Heart left ventricle (tissue), 16 donors: ENCODE data around the gene TMEM86B. TPM values are rescaled to one million over a fixed set of nuclear protein-coding genes. Genes with fewer than 3 reads are reported as not detected.

Experiments
- ATAC-seq, 4 donors: fragments of 200-7000 bp; cut with Tn5 transposase; one replicate each; pipeline ENCODE4 v1.9.1; 2020 to 2022; ENCODE audit warnings: moderate library complexity in 4 of 4, mild to moderate bottlenecking in 3 of 4, moderate number of reproducible peaks in 1 of 4
- DNase-seq, 5 donors: peaks; one replicate each; pipeline ENCODE4 v3.0.0-alpha.2; 2020
- H3K27ac ChIP-seq, 12 donors: fragments of 200-600 bp; sonication (generic) in 4 of 12; one replicate each; pipeline versions ENCODE4 v1.5.0 to v1.8.0; 2016 to 2022; ENCODE audit warnings: mild to moderate bottlenecking in 2 of 12
- H3K27me3 ChIP-seq, 9 donors: fragments of 200-600 bp; sonication (generic) in 2 of 9; one replicate each; pipeline versions ENCODE4 v1.5.1 to v1.8.0; 2016 to 2022; ENCODE audit warnings: mild to moderate bottlenecking in 3 of 9
- H3K36me3 ChIP-seq, 9 donors: fragments of 200-600 bp; sonication (generic) in 2 of 9; one replicate each; pipeline versions ENCODE4 v1.5.0 to v1.8.0; 2018 to 2022; ENCODE audit warnings: mild to moderate bottlenecking in 2 of 9
- H3K4me1 ChIP-seq, 12 donors: fragments of 200-600 bp; sonication (generic) in 4 of 12; one replicate each; pipeline versions ENCODE4 v1.5.0 to v1.8.0; 2016 to 2022; ENCODE audit warnings: mild to moderate bottlenecking in 3 of 12
- H3K4me3 ChIP-seq, 12 donors: fragments of 200-600 bp; sonication (generic) in 4 of 12; one replicate each; pipeline versions ENCODE4 v1.5.0 to v1.8.0; 2017 to 2022; ENCODE audit warnings: mild to moderate bottlenecking in 9 of 12, moderate library complexity in 4 of 12
- H3K9me3 ChIP-seq, 12 donors: fragments of 200-600 bp; sonication (generic) in 4 of 12; one replicate each; pipeline versions ENCODE4 v1.5.0 to v1.8.0; 2016 to 2022; ENCODE audit warnings: mild to moderate bottlenecking in 1 of 12
- POLR2A ChIP-seq, 2 donors: fragments of 450-650 bp; IDR thresholded peaks; one replicate each; pipeline ENCODE4 v1.6.1; 2017; ENCODE audit warnings: antibody characterized with exemption in 2 of 2, mild to moderate bottlenecking in 2 of 2, moderate library complexity in 2 of 2
- WGBS, 4 donors: extraction: QIAGEN DNeasy Blood & Tissue Kit in 2 of 4; methylation state at CpG; one replicate each; pipeline versions ENCODE4 v1.1.5 to v1.1.7; 2013 to 2018; 5-methylcytosine and 5-hydroxymethylcytosine counted together
- intact Hi-C, 10 donors: fragments of 100-400 bp; cut with DNase I; formaldehyde crosslinking; loops; one replicate each; pipeline versions ENCODE4 v1.11.1 to v1.14.2; 2022
- polyA plus RNA-seq, 2 donors: library from polyadenylated mRNA; stranded (reverse); fragments of 200-250 nt; gene quantifications; one replicate each; pipeline ENCODE4 v1.2.3, GENCODE V29; 2013
- total RNA-seq, 9 donors: library from RNA; depleted of rRNA in 2 of 9; stranded (reverse); fragments of >200 nt in 2 of 9; fragmentation: NEBNext Ultra II Directional in 3 of 9; extraction: Animal tissue kit (Norgen Biotek cat#: 25700) in 3 of 9; gene quantifications; one replicate each; pipeline versions ENCODE4 v1.1.0 to v1.2.4, GENCODE V29; 2016 to 2023
- TF ChIP-seq, protein P1 (sequence below), 12 donors: fragments of 200-600 bp; sonication (generic) in 4 of 12; IDR thresholded peaks; one replicate each; pipeline versions ENCODE4 v1.5.0 to v1.8.0; 2018 to 2022; ENCODE audit warnings: antibody characterized with exemption in 12 of 12, mild to moderate bottlenecking in 5 of 12
- donor health status: ischemic (EF 13 %, LVEDD 7.1; RV severe dilation, severe dysfunction).
- donor health status: healthy with polysubstance abuse.
- donor health status: DM: no; HTN: yes; CAD: no.
- donor health status: DM: no; HTN: no; CAD: no.
- donor health status: ischemic (EF 25% LVEDD 6.9; RV normal size, moderate dysfunction).
- donor health status: ischemic (EF 25% LVEDD 5.7; RV mildly dilated, moderate dysfunction).
- donor health status: healthy.
- donor health status: DM: yes; HTN: yes; CAD: no.
- donor health status: ischemic (EF 35%, LVEDD 5.7; RV mildly dilated, moderate dysfunction).
- donor health status: nonischemic (EF 11% LVEDD 7.7; RV severe dilation, severe dysfunction).
- donor health status: DM: yes; HTN: yes; CAD: no.
- donor health status: PGD.
- donor health status: ischemic (EF 29% LVEDD 5.4; RV normal size, mild dysfunction).
- donor health status: nonischemic (EF 23%, LVEDD 6.1; RV moderate dilation, normal function).

TMEM86B gene
- total and polyA plus RNA-seq, 11 donors, result 0.64 to 3.1 (median 2.2) TPM

GRCh38 chr19:55231391-55232285 lies 3.1 kb upstream of the TMEM86B start:
- no peaks in the 10 kb centered on the region for H3K9me3 ChIP-seq
- H3K4me1 ChIP-seq, result peaks cover 0 to 24% (median 8%) of the 10 kb centered on the region in 12 donors
- 87 to 92% (median 91%) methylated on average over 28 to 30 of the region's 30 CpGs for WGBS, 4 donors
- peak in 1 of 5 donors; percentile 54 for DNase-seq
- no peak overlapping the region for H3K4me3 ChIP-seq
- TF ChIP-seq, protein P1, sequence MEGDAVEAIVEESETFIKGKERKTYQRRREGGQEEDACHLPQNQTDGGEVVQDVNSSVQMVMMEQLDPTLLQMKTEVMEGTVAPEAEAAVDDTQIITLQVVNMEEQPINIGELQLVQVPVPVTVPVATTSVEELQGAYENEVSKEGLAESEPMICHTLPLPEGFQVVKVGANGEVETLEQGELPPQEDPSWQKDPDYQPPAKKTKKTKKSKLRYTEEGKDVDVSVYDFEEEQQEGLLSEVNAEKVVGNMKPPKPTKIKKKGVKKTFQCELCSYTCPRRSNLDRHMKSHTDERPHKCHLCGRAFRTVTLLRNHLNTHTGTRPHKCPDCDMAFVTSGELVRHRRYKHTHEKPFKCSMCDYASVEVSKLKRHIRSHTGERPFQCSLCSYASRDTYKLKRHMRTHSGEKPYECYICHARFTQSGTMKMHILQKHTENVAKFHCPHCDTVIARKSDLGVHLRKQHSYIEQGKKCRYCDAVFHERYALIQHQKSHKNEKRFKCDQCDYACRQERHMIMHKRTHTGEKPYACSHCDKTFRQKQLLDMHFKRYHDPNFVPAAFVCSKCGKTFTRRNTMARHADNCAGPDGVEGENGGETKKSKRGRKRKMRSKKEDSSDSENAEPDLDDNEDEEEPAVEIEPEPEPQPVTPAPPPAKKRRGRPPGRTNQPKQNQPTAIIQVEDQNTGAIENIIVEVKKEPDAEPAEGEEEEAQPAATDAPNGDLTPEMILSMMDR (IDR thresholded peaks at IDR 0.05), result no peak
- no peak for TF ChIP-seq POLR2A (IDR thresholded peaks at IDR 0.05)
- no peak for ATAC-seq
- no peaks in the 10 kb centered on the region for H3K27me3 ChIP-seq
- no peak overlapping the region for H3K27ac ChIP-seq
- intact Hi-C loops, result no loop called here
- peaks cover 7 to 97% (median 76%) of the 10 kb centered on the region in 9 donors for H3K36me3 ChIP-seq

- Histone ChIP-seq H3K4me3 (no peak overlapping the region), H3K4me1 (peaks cover 0 to 24% (median 8%) of the 10 kb centered on the region in 12 donors), H3K27ac (no peak overlapping the region), H3K36me3 (peaks cover 4 to 94% (median 67%) of the 10 kb centered on the region in 9 donors), H3K27me3 (no peaks in the 10 kb centered on the region), H3K9me3 (no peaks in the 10 kb centered on the region)
- peak in 1 of 5 donors; percentile 18 for DNase-seq
- ATAC-seq, result no peak
- intact Hi-C loops, result no loop called here
- 88 to 94% (median 90%) methylated on average over 2 to 13 of the region's 13 CpGs for WGBS, 4 donors
- TF ChIP-seq, protein P1 (IDR thresholded peaks at IDR 0.05), result no peak
- TF ChIP-seq POLR2A (IDR thresholded peaks at IDR 0.05), result no peak
Observed at GRCh38 chr19:55230780-55231179, 2.2 kb upstream of the TMEM86B start.

DNA sequence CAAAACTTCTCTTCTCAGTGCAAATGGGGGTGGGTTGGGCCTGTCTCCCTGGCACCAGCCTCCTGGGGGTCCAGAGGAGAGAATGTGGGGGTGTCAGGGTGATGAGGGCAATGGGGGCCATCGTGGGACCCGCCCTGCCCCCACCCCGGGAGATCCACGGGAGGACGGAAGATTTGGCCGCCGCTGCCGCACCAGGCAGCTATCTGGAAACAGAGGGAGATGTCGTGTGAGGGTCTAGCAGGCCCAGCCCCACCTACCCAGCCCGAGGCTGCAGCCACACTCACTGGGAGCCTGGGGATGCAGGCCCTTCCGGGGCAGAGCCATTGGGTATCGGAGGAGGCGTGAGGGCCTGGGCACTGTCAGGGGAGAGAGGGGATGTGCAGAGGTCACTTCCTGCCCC lies 1.8 kb upstream of the TMEM86B start:
- H3K4me1 ChIP-seq, result peaks cover 0 to 24% (median 8%) of the 10 kb centered on the region in 12 donors
- H3K27ac ChIP-seq, result no peak overlapping the region
- TF ChIP-seq, protein P1 (IDR thresholded peaks at IDR 0.05), result no peak
- TF ChIP-seq POLR2A (IDR thresholded peaks at IDR 0.05), result no peak
- DNase-seq, result peak in 1 of 5 donors; percentile 20
- ATAC-seq, result no peak
- H3K4me3 ChIP-seq, result no peak overlapping the region
- H3K36me3 ChIP-seq, result peaks cover 4 to 90% (median 66%) of the 10 kb centered on the region in 9 donors
- H3K9me3 ChIP-seq, result no peaks in the 10 kb centered on the region
- intact Hi-C loops, result no loop called here
- 60 to 89% (median 83%) methylated on average over 2 to 13 of the region's 13 CpGs for WGBS, 4 donors
- H3K27me3 ChIP-seq, result no peaks in the 10 kb centered on the region

DNA sequence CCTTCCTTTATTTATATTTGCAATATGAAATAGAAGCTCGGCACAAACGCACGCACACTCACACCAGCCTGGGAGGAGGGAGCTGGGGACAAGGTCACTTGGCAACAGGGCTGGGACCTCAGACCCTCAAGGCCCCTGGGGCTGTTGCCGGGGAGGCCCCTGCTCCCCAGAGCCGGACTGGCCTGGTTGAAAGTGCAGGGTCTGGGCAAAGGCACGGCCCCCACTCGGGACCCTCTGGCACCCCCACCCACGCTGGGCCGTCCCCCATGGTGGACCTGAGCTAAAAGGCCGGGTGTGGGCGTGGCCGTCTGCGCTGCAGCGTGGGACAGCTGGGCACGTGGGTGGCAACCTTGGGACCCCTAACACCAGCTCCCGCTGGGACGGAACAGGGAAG lies 1.2 kb upstream of the TMEM86B start:
- intact Hi-C loops, result no loop called here
- ATAC-seq, result no peak
- no peaks in the 10 kb centered on the region for H3K27me3 ChIP-seq
- H3K4me1 ChIP-seq, result peaks cover 0 to 24% (median 8%) of the 10 kb centered on the region in 12 donors
- peak in 1 of 5 donors; percentile 14 for DNase-seq
- WGBS, 4 donors, result 78 to 92% (median 89%) methylated on average over 15 to 17 of the region's 17 CpGs
- TF ChIP-seq, protein P1 (IDR thresholded peaks at IDR 0.05), result no peak
- no peak for TF ChIP-seq POLR2A (IDR thresholded peaks at IDR 0.05)
- no peaks in the 10 kb centered on the region for H3K9me3 ChIP-seq
- no peak overlapping the region for H3K27ac ChIP-seq
- peaks cover 4 to 85% (median 62%) of the 10 kb centered on the region in 9 donors for H3K36me3 ChIP-seq
- no peak overlapping the region for H3K4me3 ChIP-seq
